ENCODE results near the gene ADNP.

The ADNP gene

GRCh38 chr20:50868509-50869495 is 62.4 kb downstream of the ADNP start:
- Histone ChIP-seq H3K27ac (ENCODE audit: low read length) (no peak overlapping the region), H3K36me3 (ENCODE audit: control insufficient read depth in 1 of 2, insufficient read depth in 2 of 2, low read length in 2 of 2) (no peaks in the 10 kb centered on the region), H3K27me3 (ENCODE audit: low read depth, low read length) (no peaks in the 10 kb centered on the region), H3K4me1 (ENCODE audit: control insufficient read depth in 1 of 2, insufficient read depth in 2 of 2, low read length in 2 of 2) (no peaks in the 10 kb centered on the region), H3K9me3 (ENCODE audit: control insufficient read depth in 1 of 2, low read length in 2 of 2) (no peaks in the 10 kb centered on the region), H3K4me3 (ENCODE audit: low read depth in 1 of 2, low read length in 2 of 2) (no peak overlapping the region)

GRCh38 chr20:50867805-50868204 is 63.4 kb downstream of the ADNP start:
- Histone ChIP-seq H3K9me3 (ENCODE audit: control insufficient read depth in 1 of 2, low read length in 2 of 2) (no peaks in the 10 kb centered on the region), H3K27ac (ENCODE audit: low read length) (no peak overlapping the region), H3K36me3 (ENCODE audit: control insufficient read depth in 1 of 2, insufficient read depth in 2 of 2, low read length in 2 of 2) (no peaks in the 10 kb centered on the region), H3K4me3 (ENCODE audit: low read depth in 1 of 2, low read length in 2 of 2) (no peak overlapping the region), H3K4me1 (ENCODE audit: control insufficient read depth in 1 of 2, insufficient read depth in 2 of 2, low read length in 2 of 2) (no peaks in the 10 kb centered on the region), H3K27me3 (ENCODE audit: low read depth, low read length) (no peaks in the 10 kb centered on the region)

- H3K9me3 ChIP-seq (ENCODE audit: control insufficient read depth in 1 of 2, low read length in 2 of 2): no peaks in the 10 kb centered on the region
- H3K27me3 ChIP-seq (ENCODE audit: low read depth, low read length): no peaks in the 10 kb centered on the region
- no peaks in the 10 kb centered on the region for H3K4me1 ChIP-seq (ENCODE audit: control insufficient read depth in 1 of 2, insufficient read depth in 2 of 2, low read length in 2 of 2)
- H3K27ac ChIP-seq (ENCODE audit: low read length): no peak overlapping the region
- H3K4me3 ChIP-seq (ENCODE audit: low read depth in 1 of 2, low read length in 2 of 2): no peak overlapping the region
- H3K36me3 ChIP-seq (ENCODE audit: control insufficient read depth in 1 of 2, insufficient read depth in 2 of 2, low read length in 2 of 2): no peaks in the 10 kb centered on the region
Observed at GRCh38 chr20:50866831-50867230, 64.4 kb downstream of the ADNP start.

- Histone ChIP-seq H3K27ac (ENCODE audit: low read length) (no peak overlapping the region), H3K36me3 (ENCODE audit: control insufficient read depth in 1 of 2, insufficient read depth in 2 of 2, low read length in 2 of 2) (no peaks in the 10 kb centered on the region), H3K4me3 (ENCODE audit: low read depth in 1 of 2, low read length in 2 of 2) (no peak overlapping the region), H3K4me1 (ENCODE audit: control insufficient read depth in 1 of 2, insufficient read depth in 2 of 2, low read length in 2 of 2) (no peaks in the 10 kb centered on the region), H3K27me3 (ENCODE audit: low read depth, low read length) (no peaks in the 10 kb centered on the region), H3K9me3 (ENCODE audit: control insufficient read depth in 1 of 2, low read length in 2 of 2) (no peaks in the 10 kb centered on the region)
Observed at GRCh38 chr20:50866036-50866685, 65.1 kb downstream of the ADNP start.

GRCh38 chr20:50865591-50865990 is 65.6 kb downstream of the ADNP start:
- H3K27ac ChIP-seq (ENCODE audit: low read length): no peak overlapping the region
- H3K9me3 ChIP-seq (ENCODE audit: control insufficient read depth in 1 of 2, low read length in 2 of 2): no peaks in the 10 kb centered on the region
- H3K36me3 ChIP-seq (ENCODE audit: control insufficient read depth in 1 of 2, insufficient read depth in 2 of 2, low read length in 2 of 2): no peaks in the 10 kb centered on the region
- no peaks in the 10 kb centered on the region for H3K4me1 ChIP-seq (ENCODE audit: control insufficient read depth in 1 of 2, insufficient read depth in 2 of 2, low read length in 2 of 2)
- no peaks in the 10 kb centered on the region for H3K27me3 ChIP-seq (ENCODE audit: low read depth, low read length)
- no peak overlapping the region for H3K4me3 ChIP-seq (ENCODE audit: low read depth in 1 of 2, low read length in 2 of 2)

GRCh38 chr20:50865114-50865513 is 66.1 kb downstream of the ADNP start:
- Histone ChIP-seq H3K9me3 (ENCODE audit: control insufficient read depth in 1 of 2, low read length in 2 of 2) (no peaks in the 10 kb centered on the region), H3K27me3 (ENCODE audit: low read depth, low read length) (no peaks in the 10 kb centered on the region), H3K27ac (ENCODE audit: low read length) (no peak overlapping the region), H3K4me1 (ENCODE audit: control insufficient read depth in 1 of 2, insufficient read depth in 2 of 2, low read length in 2 of 2) (no peaks in the 10 kb centered on the region), H3K36me3 (ENCODE audit: control insufficient read depth in 1 of 2, insufficient read depth in 2 of 2, low read length in 2 of 2) (no peaks in the 10 kb centered on the region), H3K4me3 (ENCODE audit: low read depth in 1 of 2, low read length in 2 of 2) (no peak overlapping the region)

- H3K4me3 ChIP-seq (ENCODE audit: low read depth in 1 of 2, low read length in 2 of 2): no peak overlapping the region
- H3K4me1 ChIP-seq (ENCODE audit: control insufficient read depth in 1 of 2, insufficient read depth in 2 of 2, low read length in 2 of 2): no peaks in the 10 kb centered on the region
- no peak overlapping the region for H3K27ac ChIP-seq (ENCODE audit: low read length)
- H3K9me3 ChIP-seq (ENCODE audit: control insufficient read depth in 1 of 2, low read length in 2 of 2): no peaks in the 10 kb centered on the region
- no peaks in the 10 kb centered on the region for H3K27me3 ChIP-seq (ENCODE audit: low read depth, low read length)
- no peaks in the 10 kb centered on the region for H3K36me3 ChIP-seq (ENCODE audit: control insufficient read depth in 1 of 2, insufficient read depth in 2 of 2, low read length in 2 of 2)
Observed at GRCh38 chr20:50862546-50862945, 68.7 kb downstream of the ADNP start.

- H3K27me3 ChIP-seq (ENCODE audit: low read depth, low read length): no peaks in the 10 kb centered on the region
Observed at GRCh38 chr20:50861012-50861411, 70.2 kb downstream of the ADNP start.

DNA sequence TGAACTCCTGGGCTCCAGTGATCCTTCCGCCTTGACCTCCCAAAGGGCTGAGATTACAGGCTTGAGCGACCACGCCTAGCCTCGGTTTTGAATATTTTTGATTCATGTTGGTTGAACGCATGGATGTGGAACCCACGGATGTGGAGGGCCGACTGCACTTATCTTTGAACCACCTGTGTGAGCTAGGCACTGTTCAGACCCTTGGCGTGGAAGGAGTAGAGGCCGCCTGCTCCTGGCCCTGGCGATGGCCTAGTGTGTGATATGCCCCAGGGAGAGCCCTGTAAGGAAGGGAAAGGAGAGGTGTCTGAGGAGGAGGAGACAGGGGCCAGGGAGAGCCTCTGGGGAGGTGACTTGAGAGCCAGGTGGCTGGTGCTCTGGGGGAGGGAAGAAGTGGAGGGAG is 72.1 kb downstream of the ADNP start:
- H3K36me3 ChIP-seq (ENCODE audit: control insufficient read depth in 1 of 2, insufficient read depth in 2 of 2, low read length in 2 of 2): no peaks in the 10 kb centered on the region
- no peak overlapping the region for H3K4me3 ChIP-seq (ENCODE audit: low read depth in 1 of 2, low read length in 2 of 2)
- no peak overlapping the region for H3K27ac ChIP-seq (ENCODE audit: low read length)
- H3K27me3 ChIP-seq (ENCODE audit: low read depth, low read length): no peaks in the 10 kb centered on the region
- H3K9me3 ChIP-seq (ENCODE audit: control insufficient read depth in 1 of 2, low read length in 2 of 2): no peaks in the 10 kb centered on the region
- H3K4me1 ChIP-seq (ENCODE audit: control insufficient read depth in 1 of 2, insufficient read depth in 2 of 2, low read length in 2 of 2): no peaks in the 10 kb centered on the region

More at GRCh38 chr20:50861012-50861411, 70.2 kb downstream of the ADNP start:
- Histone ChIP-seq H3K4me1 (ENCODE audit: control insufficient read depth in 1 of 2, insufficient read depth in 2 of 2, low read length in 2 of 2) (no peaks in the 10 kb centered on the region), H3K4me3 (ENCODE audit: low read depth in 1 of 2, low read length in 2 of 2) (no peak overlapping the region), H3K27ac (ENCODE audit: low read length) (no peak overlapping the region), H3K36me3 (ENCODE audit: control insufficient read depth in 1 of 2, insufficient read depth in 2 of 2, low read length in 2 of 2) (no peaks in the 10 kb centered on the region), H3K9me3 (ENCODE audit: control insufficient read depth in 1 of 2, low read length in 2 of 2) (no peaks in the 10 kb centered on the region)

GRCh38 chr20:50858525-50858924 is 72.7 kb downstream of the ADNP start:
- Histone ChIP-seq H3K27me3 (ENCODE audit: low read depth, low read length) (no peaks in the 10 kb centered on the region), H3K4me3 (ENCODE audit: low read depth in 1 of 2, low read length in 2 of 2) (no peak overlapping the region), H3K9me3 (ENCODE audit: control insufficient read depth in 1 of 2, low read length in 2 of 2) (no peaks in the 10 kb centered on the region), H3K4me1 (ENCODE audit: control insufficient read depth in 1 of 2, insufficient read depth in 2 of 2, low read length in 2 of 2) (no peaks in the 10 kb centered on the region), H3K27ac (ENCODE audit: low read length) (no peak overlapping the region), H3K36me3 (ENCODE audit: control insufficient read depth in 1 of 2, insufficient read depth in 2 of 2, low read length in 2 of 2) (no peaks in the 10 kb centered on the region)

DNA sequence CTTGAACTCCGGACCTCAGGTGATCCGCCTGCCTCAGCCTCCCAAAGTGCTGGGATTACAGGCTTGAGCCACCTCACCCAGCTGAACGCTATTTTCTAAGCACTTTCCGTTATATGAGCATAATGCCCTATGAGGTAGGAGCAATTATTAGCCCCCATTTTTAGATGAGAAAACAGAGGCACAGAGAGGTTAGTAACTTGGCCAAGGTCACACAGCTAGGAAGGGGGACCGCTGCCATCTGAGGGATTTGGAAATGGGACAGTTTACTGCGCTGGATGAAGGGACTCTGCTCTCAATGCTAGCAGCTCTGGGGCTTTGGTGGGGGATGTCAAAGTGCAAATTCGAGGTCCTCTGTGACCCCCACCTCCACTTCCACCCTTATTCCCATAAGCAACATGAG is 73.9 kb downstream of the ADNP start:
- no peaks in the 10 kb centered on the region for H3K9me3 ChIP-seq (ENCODE audit: control insufficient read depth in 1 of 2, low read length in 2 of 2)
- H3K4me1 ChIP-seq (ENCODE audit: control insufficient read depth in 1 of 2, insufficient read depth in 2 of 2, low read length in 2 of 2): no peaks in the 10 kb centered on the region
- H3K36me3 ChIP-seq (ENCODE audit: control insufficient read depth in 1 of 2, insufficient read depth in 2 of 2, low read length in 2 of 2): no peaks in the 10 kb centered on the region
- H3K4me3 ChIP-seq (ENCODE audit: low read depth in 1 of 2, low read length in 2 of 2): no peak overlapping the region
- H3K27me3 ChIP-seq (ENCODE audit: low read depth, low read length): no peaks in the 10 kb centered on the region
- H3K27ac ChIP-seq (ENCODE audit: low read length): no peak overlapping the region
